ENCODE results near the gene ABCB1. TPM values are rescaled to one million over a fixed set of nuclear protein-coding genes. Genes with fewer than 3 reads are reported as not detected.

ABCB1 gene
- total and polyA plus RNA-seq, 10 of the 15 experiments (the other 5 are each of a cell fraction or from before 2014, with no cell fraction given) = 0.40 to 13.9 (median 1.9) TPM

DNA sequence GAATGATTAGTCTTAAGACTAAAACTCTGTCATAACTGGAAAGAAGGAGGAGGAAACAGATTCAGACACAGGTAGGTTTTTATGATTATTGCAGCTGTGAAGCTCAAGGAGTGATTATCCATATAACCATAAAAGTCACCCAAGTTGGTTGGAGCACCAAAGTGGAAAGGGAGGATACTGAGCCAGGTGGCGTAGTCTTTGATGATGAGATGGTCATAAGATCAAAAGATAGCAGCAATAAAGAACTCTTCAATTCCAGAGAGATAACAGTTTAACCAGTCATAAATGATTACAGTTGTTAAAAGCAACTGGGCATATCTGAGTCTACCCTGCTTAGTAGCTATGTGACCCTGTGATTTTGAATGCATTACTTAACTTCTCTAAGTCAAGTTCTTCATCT, 8.4 kb downstream of the ABCB1 start (continued):
- no peak for TF ChIP-seq ZNF24 (IDR thresholded peaks at IDR 0.05)
- no peak for TF ChIP-seq POLR2A (IDR thresholded peaks at IDR 0.05; ENCODE audit: low read depth, low read length)
- no peak for TF ChIP-seq ZBTB40 (IDR thresholded peaks at IDR 0.05; ENCODE audit: borderline replicate concordance)
- no peak for TF ChIP-seq IKZF1 (conservative IDR thresholded peaks at IDR 0.05)
- TF ChIP-seq, protein P1, sequence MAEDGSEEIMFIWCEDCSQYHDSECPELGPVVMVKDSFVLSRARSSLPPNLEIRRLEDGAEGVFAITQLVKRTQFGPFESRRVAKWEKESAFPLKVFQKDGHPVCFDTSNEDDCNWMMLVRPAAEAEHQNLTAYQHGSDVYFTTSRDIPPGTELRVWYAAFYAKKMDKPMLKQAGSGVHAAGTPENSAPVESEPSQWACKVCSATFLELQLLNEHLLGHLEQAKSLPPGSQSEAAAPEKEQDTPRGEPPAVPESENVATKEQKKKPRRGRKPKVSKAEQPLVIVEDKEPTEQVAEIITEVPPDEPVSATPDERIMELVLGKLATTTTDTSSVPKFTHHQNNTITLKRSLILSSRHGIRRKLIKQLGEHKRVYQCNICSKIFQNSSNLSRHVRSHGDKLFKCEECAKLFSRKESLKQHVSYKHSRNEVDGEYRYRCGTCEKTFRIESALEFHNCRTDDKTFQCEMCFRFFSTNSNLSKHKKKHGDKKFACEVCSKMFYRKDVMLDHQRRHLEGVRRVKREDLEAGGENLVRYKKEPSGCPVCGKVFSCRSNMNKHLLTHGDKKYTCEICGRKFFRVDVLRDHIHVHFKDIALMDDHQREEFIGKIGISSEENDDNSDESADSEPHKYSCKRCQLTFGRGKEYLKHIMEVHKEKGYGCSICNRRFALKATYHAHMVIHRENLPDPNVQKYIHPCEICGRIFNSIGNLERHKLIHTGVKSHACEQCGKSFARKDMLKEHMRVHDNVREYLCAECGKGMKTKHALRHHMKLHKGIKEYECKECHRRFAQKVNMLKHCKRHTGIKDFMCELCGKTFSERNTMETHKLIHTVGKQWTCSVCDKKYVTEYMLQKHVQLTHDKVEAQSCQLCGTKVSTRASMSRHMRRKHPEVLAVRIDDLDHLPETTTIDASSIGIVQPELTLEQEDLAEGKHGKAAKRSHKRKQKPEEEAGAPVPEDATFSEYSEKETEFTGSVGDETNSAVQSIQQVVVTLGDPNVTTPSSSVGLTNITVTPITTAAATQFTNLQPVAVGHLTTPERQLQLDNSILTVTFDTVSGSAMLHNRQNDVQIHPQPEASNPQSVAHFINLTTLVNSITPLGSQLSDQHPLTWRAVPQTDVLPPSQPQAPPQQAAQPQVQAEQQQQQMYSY (CRISPR knock-in tag; IDR thresholded peaks at IDR 0.05) = no peak
- TF ChIP-seq BCL3 (IDR thresholded peaks at IDR 0.05; ENCODE audit: borderline replicate concordance, insufficient read depth, low read depth, low read length, poor library complexity, severe bottlenecking) = no peak
- no peak for TF ChIP-seq NR2C1 (IDR thresholded peaks at IDR 0.05)
- TF ChIP-seq MXI1 (IDR thresholded peaks at IDR 0.05; ENCODE audit: low read depth, low read length) = no peak
- TF ChIP-seq SMARCA5 (IDR thresholded peaks at IDR 0.05) = no peak

Measured in GM12878 (cell line).